HG03571 (cell line): ENCODE results near the gene NEO1.
"Not testable (repeated sequence)": the region's sequence is repeated elsewhere in the genome, so short reads cannot be mapped to it uniquely, and the experiment has no call there.

Experiments
- ATAC-seq: cut with Tn5 transposase; IDR thresholded peaks from one replicate; pipeline ENCODE4 v1.9.1; 2021; ENCODE audit not compliant: unreplicated experiment

NEO1 gene

DNA sequence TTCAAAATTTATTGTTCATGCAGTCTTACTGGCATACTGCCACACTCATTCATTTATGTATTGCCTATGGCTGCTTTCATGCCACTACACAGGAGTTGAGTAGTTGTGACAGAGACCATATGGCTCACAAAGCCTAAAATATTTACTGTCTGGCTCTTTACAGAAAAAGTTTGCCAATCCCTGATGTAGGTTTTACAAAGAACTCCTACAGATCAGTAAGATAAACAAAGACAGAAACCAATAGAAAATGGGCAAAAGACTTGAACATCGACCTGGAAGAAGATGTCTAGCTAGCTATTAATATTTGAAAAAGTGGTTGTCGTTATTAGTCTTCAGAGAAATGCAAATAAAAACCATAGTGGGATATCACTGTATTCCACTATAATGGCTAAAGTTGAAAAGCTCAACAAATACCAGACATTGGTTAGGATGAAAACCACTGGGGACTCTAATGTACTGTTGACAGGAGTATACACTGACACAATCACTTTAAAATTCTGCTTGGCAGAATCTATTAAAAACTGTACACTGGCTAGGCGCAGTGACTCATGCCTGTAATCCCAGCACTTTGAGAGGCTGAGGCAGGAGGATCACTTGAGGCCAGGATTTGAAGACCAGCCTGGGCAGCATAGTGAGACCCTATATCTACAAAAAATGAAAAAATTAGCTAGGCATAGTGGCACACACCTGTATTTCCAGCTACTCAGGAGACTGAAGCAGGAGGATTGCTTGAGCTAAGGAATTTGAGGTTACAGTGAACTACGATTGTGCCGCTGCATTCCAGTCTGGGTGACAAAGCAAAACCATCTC is 87.7 kb downstream of the NEO1 start:
- ATAC-seq = no peak

DNA sequence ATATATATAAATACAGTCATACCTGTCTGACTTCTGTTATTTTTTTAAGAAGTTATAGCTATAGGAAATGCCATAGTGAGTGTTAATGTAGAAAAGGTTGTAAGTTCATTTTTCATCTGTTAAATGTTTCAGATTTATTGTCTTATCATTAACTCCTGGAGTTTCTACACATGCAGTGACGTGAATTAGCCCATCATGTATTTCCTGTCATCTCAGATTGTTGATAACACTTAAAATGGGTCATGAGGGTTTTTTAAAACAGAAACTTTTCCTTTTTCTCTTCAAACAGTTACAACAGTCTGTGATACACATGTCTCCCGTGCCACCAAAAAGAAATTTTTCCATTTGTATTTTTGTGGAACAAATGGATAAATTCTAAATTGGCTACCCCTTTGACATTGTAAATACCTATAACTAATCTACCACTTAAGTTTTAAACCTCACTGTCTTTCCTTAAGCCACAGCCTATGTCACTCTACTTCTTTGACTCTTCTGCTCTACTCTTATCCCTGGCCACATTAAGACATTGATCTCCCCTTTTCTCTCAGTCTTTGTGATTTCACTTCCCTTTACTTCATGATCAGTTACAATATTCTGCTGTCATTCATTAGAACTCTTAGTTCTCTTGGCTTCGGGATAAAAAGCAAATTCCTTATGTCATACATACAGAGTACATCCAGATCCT is 89.1 kb downstream of the NEO1 start:
- ATAC-seq = no peak

DNA sequence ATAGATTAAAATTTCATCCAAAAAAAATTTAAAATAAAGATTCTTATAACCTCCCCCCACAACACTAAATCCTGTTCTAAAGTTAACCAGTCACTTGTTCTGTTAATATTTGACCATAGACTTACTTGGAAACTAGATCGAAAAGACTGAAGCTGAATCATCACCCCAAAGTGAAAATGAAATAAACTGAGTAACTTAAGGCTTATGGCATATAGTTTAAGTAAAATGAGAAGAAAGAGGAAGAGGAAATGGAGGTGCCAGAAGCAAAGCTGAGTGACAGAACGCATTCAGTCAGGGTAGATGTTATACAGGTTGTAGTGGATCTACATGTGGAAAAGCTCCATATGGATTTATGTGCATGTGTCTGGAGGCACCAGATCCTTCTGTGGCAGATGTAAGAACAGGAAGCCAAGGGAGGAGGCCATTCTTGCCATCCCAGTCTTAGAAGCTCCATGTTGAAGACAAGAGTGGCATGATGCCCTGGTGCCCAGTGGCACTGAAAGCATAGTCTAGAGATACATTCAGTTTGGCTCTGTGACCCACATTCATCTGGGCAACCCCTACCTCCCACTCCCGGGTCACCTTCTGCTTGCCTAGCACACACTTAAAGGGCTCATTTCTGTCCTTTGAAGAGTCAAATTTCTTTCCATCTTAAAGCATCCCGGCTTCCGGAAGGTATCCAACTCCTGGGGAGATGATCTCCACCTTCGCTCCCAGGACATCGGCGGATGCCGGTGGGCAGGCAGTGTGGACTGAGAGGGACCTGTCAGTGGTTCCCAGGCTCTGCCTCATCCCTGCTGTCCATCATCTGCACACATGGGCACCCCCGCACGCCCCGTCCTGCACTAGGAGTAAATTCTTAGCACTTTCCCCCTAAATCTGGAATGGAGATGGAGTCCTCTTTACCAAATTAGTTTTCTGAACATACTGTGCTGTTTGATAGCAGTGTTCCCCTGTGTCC is 90.8 kb downstream of the NEO1 start:
- peak; percentile 83 for ATAC-seq

DNA sequence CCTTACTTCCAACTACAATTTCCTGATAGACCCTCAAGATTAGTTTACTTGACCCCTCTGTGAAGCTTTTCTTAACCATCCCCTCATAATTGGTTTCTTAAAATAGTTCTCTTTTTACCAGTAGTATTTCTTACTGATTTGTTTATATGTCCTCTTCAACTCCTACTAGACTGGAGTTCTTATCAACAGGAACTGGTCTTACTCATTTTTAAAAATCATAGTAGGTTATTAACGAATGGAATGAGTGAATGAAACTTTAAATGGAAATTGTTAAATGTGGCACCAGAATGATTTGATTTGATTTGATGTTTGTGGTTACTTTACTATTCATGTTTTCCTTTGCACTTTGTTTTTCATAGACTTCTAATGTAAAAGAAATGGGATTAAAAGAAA is 91.5 kb downstream of the NEO1 start:
- ATAC-seq = no peak

DNA sequence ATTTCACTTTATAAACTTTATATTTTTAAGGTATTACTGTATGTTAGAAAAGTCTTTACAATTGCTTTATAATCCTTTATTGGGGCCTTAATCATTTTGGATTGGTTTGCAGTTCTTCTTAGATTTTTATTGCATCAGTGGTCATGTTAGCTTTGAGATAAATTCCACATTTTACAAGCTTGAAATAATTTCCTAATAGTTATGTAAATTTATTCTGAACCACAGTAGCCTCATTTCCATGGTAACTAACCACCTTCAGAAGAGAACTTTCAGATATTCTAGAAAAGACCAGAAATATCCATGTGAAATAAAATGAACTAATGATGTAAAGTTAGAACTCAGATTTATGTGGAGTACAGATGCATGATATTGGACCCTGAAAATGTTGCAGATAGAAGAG is 94.2 kb downstream of the NEO1 start:
- no peak for ATAC-seq

DNA sequence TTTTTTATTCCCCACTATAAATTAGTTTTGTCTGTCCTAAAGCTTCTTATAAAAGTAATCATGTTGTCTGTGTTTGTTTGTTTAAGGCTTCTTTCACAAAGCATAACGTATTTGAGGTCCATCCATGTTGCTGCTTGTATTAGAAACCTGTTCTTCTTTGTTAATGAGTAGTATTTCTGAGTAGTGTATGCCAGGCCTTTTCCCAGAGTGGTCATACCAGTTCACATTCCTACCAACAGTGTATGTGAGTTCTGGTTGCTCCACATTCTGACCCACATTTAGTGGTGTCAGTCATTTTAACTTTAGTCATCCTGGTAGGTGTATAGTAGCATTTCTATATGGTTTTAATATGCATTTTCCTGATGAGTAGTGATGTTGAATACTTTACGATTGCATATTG is 98.6 kb downstream of the NEO1 start:
- no peak for ATAC-seq

DNA sequence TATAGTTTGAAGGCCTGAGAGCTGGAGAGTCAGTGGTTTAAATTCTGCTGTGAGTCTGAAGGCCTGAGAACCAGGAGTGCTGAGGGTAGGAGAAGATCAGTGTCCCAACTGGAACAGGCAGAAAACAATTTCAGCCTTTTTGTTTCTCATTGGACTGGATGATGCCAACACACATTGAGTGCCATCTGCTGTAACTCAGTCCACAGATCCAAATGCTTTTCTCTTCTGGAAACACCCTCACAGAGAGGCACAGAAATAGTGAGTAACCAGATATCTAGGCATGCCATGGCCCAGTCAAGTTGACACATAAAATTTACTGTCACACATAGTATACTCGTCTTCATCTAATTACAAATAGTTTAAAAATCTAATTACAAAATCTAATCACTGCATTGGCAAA is 100.8 kb downstream of the NEO1 start:
- ATAC-seq = no peak

DNA sequence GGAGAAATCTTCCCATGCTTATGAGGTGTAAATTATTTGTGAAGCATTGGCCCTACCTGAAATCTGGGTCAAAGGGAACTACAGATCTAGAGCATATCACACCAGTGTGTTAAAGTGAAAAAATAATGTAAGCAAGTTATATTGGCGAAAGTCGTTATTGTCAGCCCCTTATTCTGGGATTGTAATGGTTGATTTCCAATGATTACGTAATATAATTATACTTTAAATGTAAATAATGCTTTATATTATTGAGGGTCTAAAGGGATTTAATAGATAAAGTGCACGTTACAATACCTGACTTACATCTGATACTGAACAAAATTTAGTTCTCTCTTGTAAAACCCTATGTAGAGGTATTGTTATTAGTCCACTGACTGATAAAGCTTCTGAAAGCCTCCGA is 101.2 kb downstream of the NEO1 start:
- no peak for ATAC-seq

DNA sequence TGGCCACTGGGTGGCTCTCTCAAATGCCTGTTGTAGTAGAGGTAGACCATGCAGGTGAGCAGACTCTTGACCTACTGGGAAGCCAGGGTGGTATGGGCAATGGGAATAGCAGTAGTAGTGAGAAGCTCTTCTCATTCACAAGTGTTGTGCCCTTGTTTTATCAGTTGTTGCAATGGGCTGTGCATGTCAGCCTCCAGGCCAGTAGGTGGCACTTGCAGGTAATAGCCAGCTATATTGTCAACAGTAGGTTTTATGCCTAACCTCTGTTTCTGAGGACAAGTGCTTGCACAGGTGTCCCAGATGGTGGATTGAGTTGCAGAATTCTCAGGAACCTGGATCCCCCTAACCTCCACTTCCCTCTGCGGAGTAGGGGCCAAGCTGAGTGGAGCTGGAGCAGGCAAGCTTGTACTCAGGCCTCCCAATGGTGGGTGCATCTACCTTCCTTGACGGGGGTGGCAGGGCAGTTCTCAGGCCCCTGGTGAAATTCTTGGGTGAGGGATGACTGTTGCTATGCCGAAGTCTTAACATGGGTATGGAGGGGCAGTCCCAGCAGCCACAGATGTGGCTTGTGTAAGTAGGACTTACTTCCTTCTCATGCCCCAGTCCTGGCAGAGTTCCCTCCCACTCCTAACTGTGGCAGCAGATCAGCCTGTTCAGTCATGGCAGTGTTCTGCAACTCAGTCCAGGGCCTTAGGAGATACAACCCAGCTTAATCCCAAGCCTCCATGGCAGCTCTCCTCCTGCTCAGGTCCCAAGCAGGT is 104.3 kb downstream of the NEO1 start:
- ATAC-seq = no peak

DNA sequence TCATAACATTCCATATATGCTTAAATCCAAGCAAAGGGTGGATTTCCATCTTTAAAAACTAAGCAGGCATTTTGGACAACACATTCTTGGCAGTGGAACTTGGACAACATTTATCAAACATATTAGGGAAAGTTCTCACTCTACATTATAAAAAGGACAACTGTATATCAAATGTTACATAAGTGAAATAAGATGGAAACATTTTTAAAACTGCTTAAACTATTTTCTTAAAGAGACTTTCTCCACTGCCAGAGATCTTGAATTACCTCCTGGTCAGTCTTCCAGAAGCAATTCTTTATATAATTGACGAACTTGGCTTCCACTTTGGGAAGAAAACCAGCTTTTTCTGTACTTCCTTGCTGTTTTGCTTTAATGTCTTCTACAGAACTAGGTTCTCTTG is 109.3 kb downstream of the NEO1 start:
- no peak for ATAC-seq

DNA sequence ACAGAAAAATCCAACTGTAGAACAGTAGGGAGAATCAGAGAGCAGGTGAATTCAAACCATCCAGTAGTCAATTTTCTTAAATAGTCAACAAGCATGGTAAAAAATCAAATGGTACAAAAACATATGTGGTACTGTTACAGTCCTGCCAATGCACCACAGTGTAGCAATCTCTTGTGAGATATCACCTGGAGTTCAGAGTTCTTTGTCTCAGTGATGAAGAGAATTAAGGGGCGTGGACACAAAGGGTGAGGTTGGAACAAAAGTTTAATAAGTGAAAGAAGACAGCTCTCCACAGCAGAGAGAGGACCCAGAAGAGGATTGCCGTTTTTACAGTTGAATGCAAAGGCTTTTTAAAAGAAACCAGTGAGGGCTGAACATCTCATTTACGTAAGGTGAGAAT is 113.2 kb downstream of the NEO1 start:
- no peak for ATAC-seq

DNA sequence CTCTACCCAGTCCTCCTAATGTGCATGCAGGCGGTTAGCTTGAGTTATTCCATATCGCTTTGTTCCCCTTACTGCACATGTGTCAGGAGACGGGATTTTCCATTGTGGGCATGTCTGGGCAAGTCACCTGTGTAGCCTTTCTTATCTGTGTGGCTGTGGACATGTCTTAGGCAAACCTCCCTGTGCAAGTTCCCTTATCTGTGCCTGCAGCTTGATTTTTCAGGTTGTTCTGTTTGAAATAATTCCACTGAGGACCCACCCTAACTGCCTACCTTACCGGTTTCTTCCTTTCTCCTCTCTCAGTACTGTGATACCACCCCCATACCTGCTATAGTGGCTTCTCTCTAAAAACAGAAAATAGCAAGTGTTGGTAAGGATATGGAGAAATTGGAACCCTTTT is 113.6 kb downstream of the NEO1 start:
- no peak for ATAC-seq

DNA sequence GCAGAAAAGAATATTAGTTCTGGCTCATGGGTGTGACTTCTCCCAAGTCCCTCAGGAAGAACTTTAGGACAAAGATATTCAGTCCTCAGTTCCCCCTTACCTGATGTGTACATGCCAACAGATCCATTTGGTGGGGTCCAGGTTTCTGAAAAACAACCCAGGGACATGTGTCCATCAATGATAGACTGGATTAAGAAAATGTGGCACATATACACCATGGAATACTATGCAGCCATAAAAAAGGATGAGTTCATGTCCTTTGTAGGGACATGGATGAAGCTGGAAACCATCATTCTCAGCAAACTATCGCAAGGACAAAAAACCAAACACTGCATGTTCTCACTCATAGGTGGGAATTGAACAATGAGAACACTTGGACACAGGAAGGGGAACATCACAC is 114.4 kb downstream of the NEO1 start:
- not testable (repeated sequence) for ATAC-seq

DNA sequence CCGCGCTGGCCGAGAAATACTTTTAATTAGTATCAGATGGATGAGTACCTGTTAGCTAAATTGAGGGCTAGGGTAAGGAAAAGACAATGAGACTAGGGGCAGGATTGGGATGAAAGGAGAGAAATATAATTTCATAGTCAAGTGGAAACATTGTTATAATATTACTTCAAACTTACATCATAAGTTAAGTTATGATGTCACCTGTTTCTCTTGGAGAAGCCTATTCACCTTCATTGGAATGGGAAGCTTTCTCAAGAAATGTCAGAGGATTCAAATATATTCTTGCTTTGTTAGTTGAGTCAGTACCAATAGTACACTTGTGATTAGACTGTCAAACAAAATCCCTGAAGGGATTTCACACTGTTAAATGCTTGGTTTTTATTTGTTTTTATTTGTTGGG is 116.2 kb downstream of the NEO1 start:
- ATAC-seq = no peak

DNA sequence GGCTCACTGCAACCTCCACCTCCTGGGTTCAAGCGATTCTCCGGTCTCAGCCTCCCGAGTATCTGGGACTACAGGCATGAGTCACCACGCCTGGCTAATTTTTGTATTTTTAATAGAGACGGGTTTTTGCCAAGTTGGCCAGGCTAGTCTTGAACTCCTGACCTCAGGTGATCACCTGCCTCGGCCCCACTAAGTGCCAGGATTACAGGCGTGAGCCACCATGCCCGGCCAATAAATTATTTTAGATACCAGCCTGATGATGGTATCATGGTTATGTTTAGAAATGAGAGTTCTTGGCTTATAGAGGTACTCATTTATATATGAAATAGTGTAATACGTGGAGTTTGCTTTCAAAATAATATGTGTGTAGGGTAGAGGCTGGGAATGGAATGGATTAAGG is 119.4 kb downstream of the NEO1 start:
- ATAC-seq = no peak

DNA sequence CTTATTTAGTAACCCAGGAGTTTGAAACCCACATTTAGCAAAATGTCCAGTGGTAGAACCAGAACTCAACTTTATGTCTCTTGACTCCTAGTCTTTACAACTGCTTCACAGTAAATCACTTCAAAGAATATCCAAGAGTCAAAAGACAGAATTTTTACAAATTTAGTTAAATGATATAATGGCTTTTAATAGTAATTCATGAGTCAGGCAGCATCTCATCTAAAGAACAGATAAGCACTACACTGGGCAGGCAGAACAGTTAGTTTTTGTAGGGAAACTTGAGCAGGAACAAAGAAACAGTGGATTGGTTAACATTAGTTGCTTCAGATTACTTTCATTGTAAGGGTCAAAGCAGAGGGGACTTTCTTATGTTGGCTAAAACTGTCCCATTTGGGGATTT is 120.2 kb downstream of the NEO1 start:
- no peak for ATAC-seq

DNA sequence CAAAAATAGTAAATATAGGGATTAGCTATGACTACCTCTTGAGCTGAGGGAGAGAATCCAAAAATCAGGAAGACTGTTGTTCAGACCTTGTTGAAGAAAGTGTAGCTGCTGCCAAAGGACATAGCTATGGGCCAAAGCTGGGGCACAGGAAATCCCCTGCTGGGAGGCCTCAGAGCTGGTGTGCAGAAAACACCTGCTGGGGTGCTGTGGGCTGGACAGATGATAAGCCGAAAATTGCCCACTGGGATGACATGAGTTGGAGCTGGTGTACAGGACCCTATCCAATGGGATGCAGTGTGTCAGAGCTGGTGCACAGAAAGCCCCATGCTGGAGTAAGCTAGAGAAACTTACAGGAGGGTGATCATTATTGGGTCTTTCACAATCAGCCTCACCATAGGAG is 121.9 kb downstream of the NEO1 start:
- no peak for ATAC-seq

DNA sequence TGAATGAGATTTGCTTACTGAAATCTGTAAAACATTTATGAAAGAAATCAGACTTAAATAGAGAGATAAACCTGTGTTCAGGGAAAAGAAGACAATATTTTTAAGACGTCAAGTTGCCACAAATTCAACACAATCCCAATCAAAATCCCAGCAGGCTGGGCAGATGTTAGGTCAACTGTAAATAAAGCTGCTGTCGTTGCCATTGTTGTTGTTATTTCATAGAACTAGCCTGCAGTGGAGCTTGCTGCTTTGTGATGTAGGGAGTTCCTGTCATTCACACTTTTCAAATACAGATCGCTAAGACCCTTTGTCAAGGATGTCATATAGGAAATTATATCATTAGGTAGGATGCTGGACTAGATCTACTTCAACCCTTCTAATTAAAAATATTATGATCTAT is 123.1 kb downstream of the NEO1 start:
- no peak for ATAC-seq

DNA sequence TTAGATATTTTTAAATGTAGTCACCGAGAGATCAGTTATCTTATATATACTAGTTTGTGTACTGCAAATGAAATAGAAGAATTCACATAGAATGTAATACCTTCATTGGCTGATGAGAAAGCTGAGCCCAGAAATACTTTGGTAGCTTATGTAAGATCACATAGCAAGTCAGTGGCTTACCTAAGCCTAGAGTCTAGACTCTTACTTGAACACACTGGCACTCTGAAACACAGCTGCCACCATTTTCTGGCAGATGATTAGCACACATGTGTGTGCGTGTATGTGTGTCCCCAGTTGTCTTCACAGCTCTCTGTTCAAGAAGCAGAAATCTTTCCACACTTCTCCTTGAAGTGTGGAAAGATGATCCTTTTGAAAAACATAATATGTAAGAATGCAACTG is 124.3 kb downstream of the NEO1 start:
- no peak for ATAC-seq

DNA sequence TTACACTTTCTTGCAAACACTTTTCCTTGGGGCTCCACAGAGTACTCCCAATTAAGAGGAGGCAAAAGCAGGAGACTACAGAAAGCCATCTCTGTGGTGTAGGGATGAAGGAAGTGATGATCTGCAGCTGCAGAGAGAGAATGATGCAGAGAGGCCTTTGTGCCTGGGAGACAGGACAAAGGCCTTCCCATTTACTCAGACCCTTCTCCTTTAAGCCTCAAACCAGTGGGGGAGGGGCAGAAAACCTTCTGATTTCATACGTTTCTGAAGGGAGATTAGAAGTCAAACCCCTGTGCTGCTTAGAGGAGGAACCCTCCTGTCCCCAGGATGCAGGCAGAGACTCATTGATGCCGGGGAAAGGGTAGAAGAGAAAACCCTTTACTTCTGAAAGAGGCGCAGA is 130.8 kb downstream of the NEO1 start:
- no peak for ATAC-seq

DNA sequence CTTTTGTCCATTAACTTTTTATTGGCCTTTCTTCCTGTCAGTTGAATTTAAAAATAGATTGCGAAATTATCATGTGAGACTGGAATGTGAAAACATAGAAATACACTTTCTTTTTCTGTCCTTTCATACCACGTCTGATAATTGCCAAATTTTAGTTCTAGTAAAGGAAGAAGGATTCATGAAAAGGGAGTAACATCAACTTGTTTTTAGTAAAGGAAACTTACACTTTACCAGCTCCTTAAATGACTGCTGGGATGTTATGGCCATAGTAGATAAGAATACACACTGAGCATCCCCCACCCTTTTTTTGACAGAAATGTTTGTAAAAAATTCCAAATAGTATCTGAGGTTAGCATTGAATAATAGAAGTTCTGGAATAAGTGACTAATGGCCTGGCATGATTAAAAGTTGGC is 137.9 kb downstream of the NEO1 start:
- no peak for ATAC-seq
